Fibroblast of gingiva (primary cell): Measurements from ENCODE around the gene GOLGA7B.

Experiments used
- DNase-seq: peaks from one replicate; pipeline ENCODE4 v3.0.0-alpha.2; 2011; ENCODE audit warnings: low read depth

Gene GOLGA7B

DNA sequence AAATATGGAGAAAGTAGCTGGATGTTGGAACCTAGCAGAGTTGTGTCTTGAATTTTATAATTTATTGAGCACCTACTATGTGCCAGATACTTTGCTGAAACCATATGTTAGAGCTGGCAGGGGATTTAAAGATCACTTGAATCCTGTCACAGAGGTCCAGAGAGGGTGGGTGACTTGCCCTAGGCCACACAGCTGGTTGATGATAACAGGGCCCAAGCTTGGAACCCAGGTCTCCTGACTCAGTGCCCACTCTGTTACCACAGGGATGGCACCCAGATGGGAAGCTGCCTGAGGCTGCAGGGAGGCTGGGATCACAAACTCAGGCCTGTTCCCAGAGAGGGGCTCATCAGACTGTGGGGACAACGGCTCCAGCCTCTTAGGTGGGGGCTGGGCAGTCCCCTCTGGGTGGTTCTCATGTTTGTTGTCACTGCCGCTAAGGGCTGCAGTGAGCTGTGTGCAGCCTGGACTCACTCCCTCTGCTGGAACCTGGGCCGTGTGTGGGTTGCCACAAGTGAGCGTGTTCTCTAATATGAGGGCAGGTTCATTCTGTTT is 18.6 kb downstream of the GOLGA7B start:
- no peak for DNase-seq

DNA sequence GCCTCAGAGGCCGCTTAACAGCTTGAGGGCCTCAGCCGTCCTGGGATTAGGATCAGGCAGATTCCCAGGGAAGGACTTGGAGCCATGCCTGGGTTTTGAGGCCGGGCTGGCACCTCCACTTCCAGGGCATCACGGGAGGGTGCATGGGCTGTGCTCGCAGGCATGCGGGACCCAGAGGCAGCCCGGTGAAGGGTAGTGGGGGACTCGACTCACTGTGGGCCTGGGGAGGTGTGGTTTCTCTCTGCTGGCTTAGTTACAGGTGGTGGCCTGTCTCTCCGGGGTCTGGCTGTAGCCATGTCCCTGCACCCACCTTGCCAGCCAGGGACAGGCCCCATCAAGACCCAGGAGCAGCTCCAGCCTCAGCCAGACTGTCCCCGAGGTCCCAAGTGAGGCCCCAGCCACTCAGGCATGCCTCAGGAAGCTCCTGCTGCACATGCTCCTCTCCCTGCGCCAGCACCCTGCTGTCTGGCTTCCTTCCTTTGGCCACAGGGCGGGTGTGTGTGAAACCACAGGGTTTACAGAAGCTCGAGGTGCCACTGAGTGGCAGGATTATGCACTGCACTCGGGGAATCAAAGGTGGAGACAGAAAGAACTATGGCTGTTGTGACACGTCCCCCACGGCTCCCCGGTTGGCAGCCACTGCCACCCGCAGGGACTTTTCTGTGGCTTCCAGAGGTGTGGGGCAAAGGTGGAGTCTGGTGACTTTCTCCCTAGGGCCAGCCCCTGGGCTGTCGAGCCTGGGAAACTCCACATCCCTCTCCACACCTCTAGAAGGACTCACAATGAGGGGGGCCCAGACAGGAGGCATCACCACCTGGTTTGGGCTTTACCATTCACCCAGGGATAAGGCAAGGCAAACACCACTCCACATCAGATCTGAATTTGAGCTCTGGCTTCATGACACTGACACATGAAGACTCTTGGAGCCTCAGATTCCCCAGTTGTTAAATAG is 19.7 kb downstream of the GOLGA7B start:
- peak; percentile 74 for DNase-seq

DNA sequence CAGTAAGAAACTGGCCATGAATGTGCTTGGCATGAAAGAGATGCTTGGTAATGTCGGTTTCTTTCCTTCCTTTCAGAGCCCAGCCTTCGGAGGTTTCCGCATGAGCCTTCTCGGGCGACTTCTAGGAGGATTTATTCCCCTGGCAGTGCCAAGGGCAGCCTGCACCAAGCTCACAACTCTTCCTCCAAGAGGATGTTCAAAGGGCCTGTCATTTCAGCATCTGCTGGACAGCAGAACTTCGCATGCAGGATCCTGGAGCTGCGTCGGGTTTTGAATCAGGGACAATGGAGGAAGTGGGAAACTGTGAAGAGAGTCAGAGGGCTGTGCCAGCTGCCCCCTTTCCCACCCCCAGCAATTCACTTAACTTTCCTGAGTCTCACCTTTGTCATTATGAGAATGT is 21.3 kb downstream of the GOLGA7B start:
- DNase-seq: no peak

DNA sequence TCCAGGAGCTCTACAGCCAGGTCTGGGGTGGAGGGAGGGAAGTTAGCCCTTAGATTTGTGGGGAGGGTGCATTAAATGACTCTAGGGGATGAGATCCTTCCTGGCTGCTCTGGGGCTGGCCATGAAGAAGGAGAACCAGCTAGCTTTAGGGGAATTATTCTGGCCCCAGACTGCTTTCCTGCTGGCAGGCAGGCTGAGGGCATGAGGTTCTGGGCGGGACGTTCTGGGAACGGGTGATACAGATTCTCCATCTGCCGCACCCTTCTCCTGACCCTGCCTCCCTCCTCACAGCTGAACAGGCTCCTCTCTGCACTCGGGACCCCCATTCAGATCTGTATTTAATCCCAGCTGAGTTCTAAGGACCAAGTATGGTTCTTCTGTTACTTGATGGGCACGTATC is 23.9 kb downstream of the GOLGA7B start:
- DNase-seq: no peak

DNA sequence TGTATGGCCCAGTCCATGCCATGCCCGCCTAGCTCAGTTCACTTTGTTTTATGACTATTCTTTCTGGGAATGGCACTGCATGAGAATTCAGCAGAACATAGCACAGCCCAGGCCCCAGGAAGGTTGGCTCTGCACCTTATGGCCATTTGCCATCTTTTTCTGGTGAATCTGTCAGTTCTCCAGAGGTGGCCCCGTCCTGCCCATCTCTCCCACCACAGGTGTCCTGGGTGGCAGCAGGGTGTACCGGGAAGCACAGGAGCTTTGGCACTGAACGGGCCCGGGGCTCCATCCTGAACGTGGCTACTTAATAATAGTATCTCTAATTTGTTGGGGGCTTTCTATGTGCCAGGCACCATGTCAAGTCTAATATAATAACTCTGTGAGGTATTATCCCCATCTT is 24.7 kb downstream of the GOLGA7B start:
- DNase-seq: no peak

DNA sequence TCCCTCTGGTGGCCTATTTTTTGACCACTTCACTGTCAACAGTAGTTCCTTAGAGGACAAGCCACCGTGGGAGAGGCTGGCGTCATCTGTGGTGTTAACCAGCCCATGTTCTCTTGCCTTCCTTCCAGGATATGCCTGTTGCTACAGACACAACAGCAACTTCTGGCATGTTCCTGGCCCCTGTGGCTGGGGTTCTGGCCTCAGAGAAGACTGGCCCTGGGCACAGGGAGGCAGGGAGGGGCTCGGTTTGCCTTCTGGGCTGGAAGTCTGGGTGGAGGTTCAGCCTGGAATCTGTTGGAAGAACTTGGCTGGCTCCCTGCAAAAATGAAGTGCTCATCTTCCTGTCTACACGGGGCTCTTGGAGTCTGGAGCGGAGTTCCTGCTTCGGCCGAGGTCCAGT is 25.7 kb downstream of the GOLGA7B start:
- no peak for DNase-seq

DNA sequence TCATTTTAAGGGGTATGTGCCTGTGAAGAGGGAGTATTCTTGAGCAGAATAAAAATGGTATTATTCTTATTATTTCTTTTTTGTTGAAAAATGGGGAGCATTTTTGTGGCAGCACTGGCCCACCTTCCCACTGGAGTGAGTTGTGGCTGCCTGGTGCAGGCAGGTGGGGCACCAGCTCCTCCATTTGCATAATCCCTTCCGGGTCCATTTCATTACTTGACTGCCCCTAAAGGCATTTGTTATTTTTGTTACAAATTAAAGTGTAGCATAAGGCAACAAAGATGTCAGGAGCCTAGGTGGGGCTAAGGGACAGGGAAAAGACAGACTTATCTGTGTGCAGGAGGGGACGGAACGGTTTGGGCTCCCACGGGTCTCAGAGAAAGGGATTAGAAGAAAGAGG is 26.8 kb downstream of the GOLGA7B start:
- no peak for DNase-seq

DNA sequence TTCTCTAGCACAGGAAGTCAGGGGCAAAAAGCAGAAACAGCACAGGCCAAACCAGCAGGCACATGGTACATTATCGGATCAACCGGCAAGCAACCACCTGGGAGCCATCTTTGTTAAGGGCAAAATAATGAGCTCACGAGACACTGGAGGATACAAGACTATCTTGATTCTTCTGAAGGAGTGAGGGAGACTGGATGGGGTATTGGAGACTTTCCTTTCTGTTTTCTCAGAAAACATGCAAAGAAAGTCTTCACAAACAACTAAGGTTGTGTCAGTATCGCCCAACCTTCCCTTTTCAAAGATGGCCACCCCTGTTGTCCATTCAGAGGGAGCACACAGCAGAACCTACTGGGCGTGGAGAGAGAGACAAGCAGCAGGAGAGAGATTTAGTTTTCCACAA is 29.6 kb downstream of the GOLGA7B start:
- no peak for DNase-seq

DNA sequence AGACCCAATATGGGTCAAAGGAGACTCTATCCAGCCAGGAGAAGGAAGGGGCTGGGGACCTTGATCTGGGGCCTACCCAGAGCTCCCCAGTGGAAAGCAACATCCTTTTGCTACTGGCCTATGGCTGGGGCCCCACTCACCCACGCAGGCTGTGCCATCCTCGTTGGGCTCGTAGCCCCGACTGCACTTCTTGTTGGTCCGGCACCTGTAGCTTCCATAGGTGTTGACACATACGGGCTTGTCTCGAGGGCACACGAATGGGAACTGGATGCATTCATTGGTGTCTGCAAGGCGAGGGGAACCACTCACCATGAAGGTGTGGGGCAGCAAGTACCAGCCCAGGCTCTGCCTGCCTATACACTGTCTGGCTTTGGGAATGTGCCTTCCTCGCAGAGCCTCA is 30.5 kb downstream of the GOLGA7B start:
- DNase-seq: no peak

DNA sequence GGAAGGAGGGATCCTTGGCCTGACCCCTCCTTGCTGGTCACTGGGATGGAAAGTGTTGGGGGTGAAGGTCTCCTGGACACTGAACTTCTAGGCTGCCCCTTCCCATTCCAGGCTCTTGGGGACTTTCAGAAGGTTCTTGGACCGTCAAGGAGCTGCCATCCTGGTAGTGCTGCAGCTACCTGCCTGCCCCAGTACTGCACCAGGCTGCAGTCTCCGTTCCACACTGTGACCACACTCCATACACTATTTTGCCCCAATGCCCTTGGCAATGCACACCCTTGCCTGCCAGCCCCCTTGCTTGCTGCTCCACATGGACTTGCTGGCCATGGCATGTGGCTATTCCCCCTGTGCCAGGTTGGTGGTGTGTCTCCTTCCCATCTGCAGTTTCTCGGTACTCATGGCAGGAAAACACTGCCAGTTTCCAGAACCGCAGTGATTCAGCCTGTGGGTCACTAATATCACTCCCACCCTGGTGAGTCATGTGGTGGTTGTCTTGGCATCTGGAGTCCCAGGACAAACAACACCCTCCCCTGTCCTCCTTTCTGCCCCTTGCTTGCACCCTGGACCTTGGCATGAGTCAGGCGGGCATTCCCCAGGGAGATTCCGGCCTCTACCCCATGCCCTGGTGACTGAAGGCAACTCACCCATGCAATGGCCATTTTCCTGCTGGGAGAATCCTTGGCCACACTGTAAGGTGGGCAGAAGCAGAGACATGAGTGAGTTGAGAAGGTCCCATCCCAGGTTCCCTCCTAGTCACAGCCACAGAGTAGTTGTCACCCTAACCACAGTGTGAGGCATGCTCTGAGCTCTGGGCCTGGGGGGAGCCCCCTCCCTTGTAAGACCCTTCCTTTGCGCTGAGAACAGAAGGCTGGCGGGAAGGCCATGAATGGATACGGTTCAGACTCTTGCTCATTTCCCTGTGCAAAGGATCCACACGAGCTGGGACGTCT is 32.8 kb downstream of the GOLGA7B start:
- DNase-seq: peak; percentile 76

DNA sequence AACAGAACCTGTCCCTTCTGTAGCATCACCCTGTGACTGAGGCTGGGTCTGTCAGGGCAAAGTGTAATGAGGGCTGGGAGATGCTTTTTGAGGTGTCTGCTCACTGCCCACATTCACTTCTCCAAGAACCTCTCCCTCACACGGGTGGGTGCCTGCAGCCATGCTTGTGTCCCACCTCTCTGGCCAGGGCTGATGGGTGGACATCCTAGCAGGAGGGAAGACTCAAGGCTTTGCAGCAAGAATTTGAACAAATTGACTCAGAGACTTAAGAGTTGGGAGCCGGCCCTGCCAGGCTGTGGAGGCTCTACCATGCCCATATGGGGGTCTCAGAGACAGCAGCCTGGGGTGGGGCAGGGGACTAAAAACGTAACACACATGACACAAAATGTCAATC is 33.4 kb downstream of the GOLGA7B start:
- no peak for DNase-seq

DNA sequence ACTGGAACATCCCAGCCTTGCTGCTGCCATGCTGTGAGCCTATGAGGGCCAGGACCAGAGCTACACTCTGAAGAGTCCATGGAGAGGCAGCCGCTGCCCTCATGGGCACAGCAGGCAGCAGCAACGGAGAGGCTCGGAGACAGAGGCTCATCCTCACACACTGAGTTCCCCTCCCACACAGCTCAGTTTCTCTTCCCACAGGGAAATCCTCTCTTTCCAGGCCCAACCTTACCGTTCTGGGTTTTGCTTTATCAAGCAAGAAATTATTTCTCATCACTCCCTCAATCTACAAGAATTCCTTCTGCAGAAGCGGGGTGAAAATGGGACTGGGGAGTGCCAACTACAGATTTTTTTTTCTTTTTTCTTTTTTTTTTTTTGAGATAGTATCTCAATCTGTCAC is 36.6 kb downstream of the GOLGA7B start:
- DNase-seq: no peak

DNA sequence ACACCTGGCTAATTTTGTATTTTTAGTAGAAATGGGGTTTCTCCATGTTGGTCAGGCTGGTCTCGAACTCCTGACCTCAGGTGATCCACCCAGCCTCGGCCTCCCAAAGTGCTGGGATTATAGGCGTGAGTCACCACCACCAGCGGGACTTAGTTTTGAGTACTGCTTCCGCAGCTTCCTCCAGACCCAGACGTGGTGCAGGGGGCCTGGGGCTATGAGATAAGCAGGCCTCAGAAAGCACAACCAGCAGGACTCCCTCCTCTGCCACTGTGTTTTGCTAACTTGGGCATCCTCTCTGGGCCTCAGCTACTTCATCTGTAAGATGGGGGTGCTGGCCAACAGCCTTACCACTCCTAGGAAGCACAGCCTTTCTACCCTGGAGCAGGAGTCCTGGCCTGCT is 37.8 kb downstream of the GOLGA7B start:
- no peak for DNase-seq

DNA sequence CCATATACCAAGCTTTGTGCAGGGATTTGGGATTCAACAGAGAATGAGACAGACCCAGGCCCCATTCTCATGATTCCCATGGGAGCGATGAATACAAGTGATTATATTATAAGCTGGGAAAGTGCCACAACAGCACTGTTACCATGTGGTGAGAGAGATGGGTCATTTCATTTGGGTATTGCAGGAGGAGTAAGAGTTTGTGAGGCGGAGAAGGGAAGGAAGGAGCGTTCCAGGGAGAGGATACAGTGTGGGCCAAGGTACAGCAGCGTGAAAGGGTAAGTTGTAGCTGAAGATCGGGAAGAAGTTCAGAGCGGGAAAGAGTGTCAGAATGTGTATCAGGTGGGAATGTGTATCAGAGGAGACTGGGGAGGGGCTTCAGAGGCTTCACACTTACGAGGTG is 38.5 kb downstream of the GOLGA7B start:
- no peak for DNase-seq

DNA sequence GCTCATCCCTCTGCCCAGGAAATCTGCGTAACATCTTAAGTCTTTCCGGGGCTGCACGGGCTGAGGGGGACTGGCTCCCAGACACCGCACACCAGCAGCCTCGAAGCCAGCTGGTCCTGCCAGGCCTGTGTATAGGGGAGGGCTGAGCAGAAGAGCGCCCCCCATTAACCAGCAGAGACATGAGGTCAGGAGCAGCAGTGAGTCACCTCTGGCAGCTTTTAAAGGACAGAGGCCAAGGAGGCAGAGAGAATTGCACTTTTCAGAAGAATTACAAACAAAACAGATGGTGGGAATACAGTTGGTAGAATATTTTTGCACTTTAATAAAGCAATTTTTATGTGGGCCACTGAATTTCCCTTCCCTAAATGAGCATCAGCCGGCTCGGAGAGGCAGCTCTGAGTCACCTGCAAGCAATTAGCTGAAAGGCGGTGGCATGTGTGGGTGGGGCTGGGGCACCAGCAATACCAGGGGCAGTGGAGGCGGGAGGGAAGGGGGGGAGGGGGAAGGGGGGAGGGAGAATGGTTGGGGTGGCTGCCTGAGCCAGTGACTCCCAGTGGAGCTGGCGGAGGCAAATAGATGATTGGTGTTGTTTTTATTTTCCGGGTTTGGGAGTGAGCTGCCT is 39.1 kb downstream of the GOLGA7B start:
- peak; percentile 36 for DNase-seq

DNA sequence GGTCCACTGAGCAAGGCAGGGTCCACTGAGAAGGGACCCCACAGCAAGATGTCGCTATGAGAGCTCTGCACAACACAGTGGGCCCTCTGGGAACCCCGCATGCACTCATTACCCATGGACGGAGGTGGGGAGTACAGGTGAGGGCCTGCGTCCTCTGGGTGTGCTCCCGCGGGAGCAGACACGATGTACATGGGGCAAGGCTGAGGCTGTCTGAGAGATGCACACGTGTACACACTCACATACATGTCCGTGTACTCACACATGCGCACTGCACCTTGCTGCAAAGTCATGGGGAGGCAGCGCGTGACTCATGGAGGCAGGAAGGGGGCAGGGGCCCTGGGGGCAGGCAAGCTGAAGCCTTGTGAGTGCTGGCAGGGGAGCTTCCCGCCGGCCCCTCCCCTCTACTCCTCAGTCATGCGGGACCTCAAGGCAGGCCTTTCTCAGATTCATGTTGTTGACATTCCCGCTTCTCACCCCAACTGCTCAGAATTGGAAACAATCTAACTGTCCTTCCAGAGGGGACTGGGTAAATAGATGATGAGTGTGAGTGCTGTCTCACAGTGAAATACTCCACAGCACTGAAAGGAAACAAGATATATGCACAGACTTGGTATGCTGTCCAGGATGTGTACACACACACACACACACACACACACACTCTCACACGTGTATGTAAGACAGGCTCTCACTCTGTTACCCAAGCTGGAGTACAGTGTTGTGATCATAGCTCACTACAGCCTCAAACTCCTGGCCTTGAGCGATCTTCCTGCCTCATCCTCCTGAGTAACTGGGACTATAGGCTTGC is 40.0 kb downstream of the GOLGA7B start:
- DNase-seq: peak; percentile 15

DNA sequence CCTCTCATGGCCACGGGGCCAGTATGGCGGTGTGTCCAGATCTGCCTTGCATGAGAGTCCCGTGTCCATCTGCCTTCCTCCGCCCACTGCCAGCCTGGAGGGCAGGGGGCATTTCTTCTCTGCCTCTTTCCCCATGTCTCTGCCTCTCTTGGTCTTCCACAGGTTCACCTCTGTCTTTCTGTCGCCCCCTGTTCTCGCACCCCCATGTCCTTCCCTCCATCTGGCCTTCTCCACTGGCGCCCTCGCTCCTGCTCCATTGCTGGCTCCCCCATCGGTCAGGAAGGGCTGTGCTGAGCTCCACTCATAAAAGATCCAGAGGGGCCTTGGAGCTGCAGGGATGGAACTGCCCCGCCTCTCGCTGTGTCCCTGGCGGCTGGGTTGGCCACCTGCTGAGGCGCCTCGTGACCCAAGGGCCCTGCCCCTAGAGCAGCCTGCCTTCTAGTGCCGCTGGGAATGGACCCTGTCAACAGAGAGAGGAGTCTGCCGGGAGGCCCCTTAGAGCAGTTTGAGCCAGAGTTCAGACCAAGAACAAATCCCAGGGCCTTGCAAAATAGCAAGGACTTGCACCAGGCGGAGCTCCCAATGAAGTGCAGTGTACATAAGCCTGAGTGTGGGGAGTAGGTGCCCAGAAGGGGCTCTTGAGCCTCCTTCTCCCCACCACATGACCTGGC is 42.0 kb downstream of the GOLGA7B start:
- no peak for DNase-seq

DNA sequence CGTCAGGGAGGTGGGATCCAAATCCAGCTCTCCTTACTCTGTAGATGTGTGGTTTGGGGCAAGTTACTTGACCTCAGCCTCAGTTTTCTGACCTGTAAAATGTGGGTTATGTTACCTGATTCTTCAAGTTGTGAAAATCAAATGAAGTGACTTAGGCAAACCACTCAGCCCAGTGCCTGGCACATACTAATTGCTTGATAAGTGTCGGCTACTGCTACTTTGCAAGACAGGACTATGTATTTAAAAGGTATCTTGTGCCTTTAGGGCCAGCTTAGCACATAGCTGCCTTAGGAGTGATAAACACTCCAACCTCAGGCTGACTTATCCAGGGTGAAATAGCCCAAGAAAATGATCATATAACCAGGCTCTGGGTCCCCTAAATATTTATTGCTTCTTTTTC is 42.9 kb downstream of the GOLGA7B start:
- DNase-seq: no peak

DNA sequence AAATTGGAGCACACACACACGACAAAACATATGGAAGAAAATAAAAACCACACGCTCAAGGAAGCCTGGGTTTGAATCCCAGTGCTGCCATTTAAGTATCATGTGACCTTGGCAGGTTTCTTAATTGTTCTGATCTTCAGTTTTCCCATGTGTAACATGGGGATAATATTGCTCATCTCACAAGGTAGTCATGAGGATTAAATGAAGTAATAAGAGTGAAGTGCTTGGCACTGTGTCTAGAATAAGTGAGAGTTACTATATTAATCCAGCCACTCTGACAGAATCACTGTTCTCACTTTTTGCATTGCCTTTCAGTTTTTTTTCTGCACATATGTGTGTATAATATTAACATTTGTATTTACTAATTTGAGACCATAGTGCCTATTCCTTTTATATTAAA is 43.3 kb downstream of the GOLGA7B start:
- no peak for DNase-seq

DNA sequence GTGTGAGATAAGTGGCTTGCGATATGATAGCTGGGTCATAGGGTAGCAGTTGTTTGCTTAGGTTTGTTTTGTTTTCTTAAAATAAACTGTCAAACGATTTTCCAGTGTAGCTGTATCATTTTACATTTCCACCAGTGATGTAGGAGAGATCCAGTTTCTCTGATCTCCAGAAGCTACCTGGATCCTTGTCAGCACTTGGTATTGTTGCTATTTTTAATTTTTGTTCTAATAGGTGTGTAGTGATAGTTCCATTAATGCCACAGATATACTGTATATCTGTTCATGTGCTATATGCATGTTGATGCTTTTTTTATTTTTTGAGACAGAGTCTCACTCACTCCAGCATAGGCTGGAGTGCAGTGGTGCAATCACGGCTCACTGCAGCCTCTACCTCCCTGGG is 44.4 kb downstream of the GOLGA7B start:
- DNase-seq: no peak

DNA sequence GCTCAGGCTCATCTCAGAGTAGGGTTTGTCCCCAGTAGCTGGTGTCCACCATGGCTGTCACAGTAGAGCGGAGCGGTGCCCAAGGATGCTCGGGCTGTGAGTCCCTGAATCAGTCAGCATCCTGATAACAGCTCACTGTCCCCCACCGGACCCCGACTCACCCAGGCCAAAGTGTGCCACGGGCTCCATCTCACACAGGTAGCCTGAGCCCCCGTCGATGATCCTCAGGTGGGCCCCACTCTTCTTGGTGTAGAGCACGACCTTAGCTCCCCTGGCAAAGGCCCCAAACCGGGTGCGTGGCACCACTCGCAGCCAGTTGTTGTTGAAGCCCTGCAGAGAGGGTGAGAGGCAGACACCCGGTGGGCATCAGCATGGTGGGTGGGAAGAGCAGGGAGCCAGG is 45.4 kb downstream of the GOLGA7B start:
- DNase-seq: no peak
